ENCODE results near the gene AGFG2.
"Not testable (repeated sequence)": the region's sequence is repeated elsewhere in the genome, so short reads cannot be mapped to it uniquely, and the experiment has no call there.

AGFG2 gene, protein sequence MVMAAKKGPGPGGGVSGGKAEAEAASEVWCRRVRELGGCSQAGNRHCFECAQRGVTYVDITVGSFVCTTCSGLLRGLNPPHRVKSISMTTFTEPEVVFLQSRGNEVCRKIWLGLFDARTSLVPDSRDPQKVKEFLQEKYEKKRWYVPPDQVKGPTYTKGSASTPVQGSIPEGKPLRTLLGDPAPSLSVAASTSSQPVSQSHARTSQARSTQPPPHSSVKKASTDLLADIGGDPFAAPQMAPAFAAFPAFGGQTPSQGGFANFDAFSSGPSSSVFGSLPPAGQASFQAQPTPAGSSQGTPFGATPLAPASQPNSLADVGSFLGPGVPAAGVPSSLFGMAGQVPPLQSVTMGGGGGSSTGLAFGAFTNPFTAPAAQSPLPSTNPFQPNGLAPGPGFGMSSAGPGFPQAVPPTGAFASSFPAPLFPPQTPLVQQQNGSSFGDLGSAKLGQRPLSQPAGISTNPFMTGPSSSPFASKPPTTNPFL

DNA sequence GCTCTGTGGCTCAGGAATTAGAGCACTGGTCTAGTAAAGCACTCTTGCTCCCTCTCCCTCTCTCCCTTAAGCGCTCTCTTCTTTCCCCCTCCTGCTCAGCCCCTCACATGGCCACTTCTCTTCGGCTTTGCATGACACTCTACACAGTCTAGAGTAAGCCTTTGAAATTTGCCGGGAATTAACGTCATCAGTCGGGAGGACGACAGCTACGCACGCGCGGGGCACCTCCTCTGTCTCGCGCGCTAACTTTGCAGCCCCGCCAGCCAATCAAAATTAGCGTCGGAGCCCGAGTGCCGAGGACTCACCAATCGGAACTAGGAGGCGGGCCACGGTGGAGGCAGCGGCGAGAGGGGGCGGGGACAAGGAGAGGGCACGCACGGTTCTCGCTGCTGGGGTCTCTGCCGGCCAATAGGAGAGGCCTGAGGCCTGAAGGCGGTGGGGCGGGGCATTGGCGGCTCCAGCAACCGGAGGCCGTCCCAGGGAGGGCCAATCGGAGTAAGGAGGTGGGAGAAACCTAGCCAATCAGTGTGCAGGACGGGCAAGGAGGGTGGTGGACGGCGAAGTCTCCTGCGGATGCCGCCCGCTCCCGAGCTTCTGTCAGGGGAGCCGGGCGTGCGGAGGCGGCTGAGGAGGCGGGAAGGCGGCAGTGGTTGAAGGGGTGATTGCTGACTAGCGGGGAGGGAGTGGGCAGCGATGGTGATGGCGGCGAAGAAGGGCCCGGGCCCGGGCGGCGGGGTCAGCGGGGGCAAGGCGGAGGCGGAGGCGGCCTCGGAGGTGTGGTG, at the start of gene AGFG2:
Gene AGFG2, plus strand, starts transcription at position 550 of the 782 bp plus-strand sequence. Its CDS starts 144 bp downstream, at position 694.
- peak; percentile 99 for DNase-seq

DNA sequence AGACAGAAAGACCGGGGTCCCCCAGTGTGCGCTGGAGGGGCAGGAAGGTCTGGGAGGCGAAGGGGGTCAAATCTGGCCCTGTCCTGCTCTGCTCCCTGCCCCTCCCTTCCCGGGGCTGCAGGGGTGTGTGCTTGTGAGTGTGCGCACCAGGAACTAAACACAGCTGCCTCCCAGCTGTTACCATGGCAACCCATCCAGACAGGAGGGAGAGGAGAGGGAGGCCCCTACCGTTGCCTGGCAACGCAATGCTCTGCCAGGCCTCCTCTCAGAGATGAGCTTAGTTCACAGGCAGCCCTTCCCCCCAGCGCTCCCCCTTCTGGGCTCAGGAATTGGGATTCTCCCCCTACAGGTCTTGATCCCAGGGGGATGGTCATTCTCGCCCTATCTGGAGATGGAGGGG, 49.2 kb upstream of the AGFG2 start:
- peak; percentile 99 for DNase-seq

DNA sequence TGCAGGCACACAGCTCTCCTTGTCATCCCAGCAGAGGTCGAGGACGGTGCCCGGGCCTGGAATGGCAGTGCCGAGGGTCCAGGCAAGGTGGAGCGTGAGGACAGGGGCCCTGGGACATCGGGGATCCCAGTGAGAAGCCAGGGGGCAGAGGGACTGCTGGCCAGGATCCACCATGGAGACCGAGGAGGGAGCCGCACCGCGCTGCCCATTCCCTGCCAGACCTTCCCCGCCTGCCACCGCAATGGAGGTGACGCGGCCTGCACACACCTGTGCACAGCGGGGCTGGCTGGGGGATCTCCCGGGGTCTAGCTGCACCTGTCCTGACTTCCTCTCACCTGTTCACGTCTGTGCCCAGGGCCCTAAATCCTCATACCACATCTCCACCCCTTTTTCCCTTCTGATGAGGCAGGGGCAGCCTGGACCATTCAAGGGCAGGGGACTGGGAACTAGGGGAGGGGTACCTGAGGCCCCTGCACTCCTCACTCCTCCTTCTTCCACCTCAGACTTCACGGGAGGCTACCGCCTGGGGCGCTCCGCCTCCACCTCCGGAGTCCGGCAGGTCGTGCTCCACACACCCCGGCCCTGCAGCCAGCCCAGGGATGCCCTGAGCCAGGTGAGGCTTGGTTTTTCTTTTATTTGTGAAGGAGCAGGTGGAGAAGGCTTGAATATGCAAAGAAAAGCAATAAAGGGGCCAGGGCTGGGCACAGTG, 48.4 kb upstream of the AGFG2 start:
- no peak for DNase-seq

DNA sequence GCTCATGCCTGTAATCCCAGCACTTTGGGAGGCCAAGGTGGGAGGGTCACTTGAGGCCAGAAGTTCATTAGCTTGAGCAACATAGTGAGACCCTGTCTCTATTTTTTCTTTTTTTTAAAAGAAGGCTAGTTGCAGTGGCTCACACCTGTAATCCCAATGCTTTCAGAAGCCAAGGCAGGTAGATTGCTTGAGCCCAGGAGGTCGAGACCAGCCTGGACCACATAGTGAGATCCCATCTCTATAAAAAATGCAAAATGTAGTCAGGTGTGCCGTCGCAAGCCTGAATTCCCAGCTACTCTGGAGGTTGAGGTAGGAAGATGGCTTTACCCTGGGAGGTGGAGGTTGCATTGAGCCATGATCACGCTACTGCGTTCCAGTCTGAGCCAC, 47.8 kb upstream of the AGFG2 start:
- DNase-seq: no peak

DNA sequence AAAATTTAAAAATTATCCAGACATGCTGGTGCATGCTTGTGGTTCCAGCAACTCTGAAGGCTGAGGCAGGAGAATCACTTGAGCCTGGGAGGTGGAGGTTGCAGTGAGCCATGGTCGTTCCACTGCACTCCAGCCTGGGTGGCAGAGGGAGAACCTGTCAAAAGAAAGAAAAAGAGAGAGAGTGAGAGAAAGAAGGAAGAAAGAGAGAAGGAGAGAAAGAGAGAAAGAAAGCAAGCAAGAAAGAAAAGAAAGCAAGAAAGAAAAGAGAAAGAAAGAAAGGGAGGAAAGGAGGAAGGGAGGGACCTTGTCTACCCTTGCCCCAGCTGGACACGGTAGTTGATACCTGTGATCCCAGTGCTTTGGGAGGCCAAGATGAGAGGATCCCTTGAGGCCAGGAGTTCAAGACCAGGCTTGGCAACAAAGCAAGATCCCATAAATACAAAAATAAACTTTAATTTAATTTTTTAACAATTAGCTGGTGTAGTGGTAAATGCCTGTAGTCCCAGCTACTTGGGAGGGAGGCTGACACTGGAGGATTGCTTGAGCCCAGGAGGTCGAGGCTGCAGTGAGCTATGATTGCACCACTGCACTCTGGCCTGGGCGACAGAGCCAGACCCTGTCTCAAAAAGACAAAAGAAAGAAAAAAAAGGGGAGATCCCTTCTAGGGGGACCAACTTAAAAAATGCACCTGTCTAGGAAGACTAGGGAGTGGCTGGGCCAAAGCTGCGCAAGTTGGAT, 46.1 kb upstream of the AGFG2 start:
- DNase-seq: no peak

DNA sequence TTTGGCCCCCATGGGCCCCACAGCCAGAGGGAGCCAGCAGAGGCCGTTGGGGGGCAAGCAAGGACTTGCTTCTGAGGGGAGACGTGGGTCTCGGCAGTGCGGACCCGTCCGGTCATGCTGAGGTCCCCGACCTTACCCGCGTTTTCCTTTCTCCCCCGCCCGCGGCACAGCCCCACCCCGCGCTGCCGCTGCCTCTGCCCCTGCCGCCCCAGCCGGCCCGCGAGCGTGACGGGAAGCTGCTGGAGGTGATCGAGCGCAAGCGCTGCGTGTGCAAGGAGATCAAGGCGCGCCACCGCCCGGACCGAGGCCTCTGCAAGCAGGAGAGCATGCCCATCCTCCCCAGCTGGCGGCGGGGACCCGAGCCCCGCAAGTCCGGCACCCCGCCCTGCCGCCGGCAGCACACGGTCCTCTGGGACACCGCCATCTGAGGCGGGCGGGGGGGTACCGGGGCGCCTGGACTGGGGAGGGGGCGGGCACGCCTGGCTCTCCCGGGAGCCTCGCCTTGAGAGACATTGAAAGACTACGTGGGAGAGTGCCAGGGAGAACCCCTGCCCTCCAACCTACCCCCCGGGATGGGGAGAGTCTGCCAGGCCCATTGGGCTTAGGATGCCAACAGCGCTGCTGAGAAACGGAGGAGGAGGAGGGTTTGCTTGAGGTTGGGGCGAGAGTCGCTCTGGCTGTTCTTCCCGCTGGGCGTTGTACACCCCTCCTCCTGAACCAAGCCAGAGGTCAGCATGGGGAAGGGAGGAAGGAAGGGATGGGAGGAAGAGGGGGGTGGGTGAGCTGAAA, 45.3 kb upstream of the AGFG2 start:
- DNase-seq: peak; percentile 49

DNA sequence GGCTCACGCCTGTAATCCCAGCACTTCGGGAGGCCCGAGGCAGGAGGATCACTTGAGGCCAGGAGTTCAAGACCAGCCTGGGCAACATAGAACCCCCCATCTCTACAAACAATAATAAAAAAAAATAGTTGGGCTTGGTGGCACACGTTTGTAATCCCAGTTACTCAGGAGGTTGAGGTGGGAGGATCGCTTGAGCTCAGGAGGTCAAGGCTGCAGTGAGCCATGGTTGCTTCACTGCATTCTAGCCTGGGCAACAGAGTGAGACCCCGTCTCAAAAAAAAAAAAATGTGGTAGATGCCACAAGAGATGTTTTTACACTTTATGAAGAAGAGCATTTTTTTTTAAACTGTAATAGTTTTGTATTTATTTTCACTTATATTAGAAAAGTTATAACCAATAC, 42.5 kb upstream of the AGFG2 start:
- no peak for DNase-seq

DNA sequence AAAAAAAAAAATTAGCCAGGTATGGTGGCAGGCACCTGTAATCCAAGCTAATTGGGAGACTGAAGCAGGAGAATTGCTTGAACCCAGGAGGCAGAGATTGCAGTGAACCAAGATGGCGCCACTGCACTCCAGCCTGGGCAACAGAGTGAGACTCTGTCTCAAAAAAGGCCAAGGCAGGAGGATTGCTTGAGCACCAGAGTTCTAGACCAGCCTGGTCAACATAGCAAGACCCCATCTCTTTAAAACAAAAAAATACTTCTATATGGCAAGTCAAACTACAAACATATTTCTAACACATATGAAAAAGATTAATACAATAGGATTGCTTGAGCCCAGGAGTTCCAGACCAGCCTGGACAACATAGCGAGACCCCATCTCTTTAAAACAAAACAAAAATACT, 38.3 kb upstream of the AGFG2 start:
- DNase-seq: not testable (repeated sequence)

DNA sequence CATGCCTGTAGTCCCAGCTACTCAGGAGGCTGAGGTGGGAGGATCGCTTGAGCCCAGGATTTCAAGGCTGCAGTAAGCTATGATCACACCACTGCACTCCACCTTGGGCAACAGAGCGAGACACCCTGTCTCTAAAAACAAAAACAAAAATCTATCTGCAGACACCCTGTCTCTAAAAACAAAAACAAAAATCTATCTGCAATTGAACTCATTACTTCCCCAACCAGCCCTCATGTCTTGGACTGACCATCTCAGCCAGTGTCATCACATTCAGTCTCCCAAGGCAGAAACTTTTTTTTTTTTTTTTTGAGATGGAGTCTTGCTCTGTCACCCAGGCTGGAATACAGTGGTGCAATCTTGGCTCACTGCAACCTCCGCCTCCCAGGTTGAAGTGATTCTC, 35.0 kb upstream of the AGFG2 start:
- not testable (repeated sequence) for DNase-seq

DNA sequence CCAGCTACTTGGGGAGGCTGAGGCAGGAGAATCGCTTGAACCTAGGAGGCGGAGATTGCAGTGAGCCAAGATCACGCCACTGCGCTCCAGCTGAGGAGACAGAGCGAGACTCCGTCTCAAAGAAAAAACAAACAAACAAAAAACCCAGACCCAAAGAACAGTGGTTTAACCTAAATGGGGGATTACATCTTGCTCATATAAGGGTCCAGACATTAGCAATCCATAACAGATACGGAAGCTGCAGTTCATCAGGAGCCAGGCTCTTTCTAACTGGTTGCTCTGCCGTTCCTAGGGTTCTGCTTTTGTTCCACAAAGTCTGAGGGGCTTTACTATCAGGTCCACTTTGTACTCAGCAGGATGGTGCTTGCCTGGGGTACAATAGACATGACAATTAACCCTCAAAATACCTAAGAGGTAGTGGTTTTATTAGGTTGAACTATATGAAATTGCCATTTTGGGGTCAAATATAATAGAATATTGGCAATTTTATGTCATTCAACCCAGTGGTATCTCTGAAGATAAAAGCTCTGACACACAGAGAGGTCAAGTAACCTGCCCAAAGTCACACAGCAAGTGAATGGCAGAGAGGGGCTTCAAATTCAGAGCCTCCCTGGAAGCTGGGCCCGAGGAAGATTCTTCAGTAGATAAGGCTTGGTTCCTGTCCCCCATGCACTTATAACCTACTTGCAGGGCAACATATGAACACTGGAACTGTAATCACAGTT, 34.0 kb upstream of the AGFG2 start:
- no peak for DNase-seq

DNA sequence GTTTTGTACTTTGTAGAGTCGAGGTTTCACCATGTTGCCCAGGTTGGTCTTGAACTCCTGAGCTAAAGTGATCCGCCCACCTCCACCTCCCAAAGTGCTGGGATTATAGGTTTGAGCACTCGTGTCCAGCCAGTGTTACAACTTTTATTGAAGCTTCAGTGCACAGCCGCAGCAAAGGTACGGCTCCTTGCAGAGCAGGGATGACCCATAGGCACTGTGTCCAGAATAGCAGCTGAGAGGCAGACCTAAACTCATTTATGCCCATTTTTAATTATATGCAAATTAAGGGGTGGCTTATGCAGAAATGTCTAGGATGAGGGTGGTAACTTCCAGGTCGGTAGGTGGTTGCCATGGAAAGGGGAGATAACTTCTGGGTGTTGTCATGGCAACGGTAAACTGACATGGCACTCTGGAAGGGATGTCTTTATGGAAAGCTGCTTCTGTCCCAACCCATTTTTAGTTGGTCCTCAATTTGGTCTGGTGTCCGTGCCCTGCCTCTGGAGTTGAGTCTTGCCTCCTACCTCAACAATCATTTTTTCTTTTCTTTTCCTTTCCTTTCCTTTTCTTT, 32.6 kb upstream of the AGFG2 start:
- DNase-seq: no peak

DNA sequence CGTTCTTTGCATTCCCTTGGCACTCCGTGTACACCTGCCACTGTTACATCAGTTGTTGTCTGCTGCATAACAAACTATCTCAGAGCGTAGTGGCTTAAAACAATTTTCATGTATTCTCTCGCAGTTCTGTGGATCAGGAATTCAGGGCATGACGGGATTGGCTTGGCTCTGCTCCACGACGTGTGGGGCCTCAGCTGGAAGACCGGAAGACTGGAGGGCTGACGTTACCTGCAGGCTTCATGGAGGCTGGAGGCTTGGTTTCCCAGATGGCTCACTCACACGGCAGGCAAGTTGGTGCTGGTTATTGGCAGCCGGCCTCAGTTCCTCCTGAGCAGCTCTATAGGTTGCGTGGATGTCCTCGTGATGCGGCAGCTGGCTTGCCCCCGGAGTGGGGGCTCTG, 29.8 kb upstream of the AGFG2 start:
- peak; percentile 97 for DNase-seq

DNA sequence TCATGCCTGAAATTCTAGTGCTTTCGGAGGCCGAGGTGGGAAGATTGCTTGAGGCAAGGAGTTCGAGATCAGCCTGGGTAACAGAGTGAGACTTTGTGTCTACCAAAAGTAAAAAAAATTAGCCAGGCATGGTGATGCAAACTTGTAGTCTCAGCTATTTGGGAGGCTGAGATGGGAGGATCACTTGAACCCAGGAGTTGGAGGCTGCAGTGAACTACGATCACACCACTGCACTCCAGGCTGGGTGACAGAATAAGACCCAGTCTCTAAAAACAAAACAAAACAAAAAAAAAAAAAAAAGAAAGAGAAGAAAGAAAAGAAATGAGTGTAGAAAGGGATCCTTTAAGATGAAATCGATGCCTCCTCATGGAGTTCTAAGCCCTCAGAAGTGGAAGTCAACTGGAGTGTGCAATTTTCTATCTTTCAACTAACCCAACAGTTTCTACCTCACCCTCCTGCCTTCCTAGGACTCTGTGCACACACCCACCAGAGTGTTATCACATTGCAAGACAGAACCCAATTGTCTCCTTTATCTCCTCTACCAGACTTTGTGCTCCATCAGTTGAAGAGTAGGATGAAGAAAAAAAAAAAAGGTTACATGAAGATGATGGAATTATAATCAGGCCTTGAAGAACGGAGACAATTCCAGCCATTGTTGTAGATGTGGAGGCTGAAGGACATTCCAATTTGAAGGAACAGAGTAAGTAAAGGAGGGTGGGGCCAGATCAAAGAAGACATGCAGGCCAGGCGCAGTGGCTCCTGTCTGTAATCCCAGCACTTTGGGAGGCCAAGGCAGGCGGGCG, 28.4 kb upstream of the AGFG2 start:
- no peak for DNase-seq

DNA sequence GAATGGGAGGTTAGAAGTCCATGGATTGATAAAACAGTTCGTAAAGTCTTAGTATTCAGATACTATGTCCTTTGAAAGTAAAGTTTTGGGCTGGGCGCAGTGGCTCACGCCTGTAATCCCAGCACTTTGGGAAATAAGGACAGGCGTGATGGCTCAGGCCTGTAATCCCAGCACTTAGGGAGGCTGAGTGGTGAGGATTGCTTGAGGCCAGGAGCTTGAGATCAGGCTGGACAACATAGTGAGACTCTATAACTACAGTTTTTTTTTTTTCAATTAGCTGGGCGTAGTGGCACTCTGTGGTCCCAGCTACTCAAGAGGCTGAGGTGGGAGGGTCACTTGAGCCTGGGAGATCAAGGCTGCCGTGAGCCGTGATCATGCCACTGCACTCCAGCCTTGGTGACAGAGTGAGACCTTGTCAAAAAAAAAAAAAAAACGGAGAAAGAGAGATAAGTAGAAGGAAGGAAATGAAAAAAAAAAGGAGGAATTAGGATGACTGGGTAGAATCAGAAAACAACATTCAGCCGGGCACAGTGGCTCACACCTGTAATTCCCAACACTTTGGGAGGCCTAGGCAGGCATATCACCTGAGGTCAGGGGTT, 25.7 kb upstream of the AGFG2 start:
- no peak for DNase-seq

DNA sequence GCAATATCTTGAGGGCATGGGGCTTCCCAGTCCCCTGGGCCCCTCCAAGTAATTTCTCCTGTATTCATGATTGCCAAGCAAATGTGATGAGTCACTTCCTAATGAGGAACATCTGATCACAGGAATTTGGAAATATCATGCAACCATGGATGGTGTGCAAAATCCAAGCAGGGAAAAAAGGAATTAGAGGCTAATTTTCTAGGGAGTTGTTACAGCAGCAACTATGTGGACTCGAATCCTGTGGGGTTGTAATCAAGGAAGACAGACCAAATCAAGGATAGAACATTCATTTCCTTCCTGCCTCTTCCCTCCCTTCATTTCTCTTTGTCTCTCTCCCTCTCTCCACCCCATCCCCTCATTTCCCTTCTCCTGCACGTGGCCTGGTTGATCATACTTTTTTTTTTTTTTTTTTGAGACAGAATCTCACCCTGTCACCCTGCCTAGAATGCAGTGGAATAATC, 23.9 kb upstream of the AGFG2 start:
- DNase-seq: no peak

DNA sequence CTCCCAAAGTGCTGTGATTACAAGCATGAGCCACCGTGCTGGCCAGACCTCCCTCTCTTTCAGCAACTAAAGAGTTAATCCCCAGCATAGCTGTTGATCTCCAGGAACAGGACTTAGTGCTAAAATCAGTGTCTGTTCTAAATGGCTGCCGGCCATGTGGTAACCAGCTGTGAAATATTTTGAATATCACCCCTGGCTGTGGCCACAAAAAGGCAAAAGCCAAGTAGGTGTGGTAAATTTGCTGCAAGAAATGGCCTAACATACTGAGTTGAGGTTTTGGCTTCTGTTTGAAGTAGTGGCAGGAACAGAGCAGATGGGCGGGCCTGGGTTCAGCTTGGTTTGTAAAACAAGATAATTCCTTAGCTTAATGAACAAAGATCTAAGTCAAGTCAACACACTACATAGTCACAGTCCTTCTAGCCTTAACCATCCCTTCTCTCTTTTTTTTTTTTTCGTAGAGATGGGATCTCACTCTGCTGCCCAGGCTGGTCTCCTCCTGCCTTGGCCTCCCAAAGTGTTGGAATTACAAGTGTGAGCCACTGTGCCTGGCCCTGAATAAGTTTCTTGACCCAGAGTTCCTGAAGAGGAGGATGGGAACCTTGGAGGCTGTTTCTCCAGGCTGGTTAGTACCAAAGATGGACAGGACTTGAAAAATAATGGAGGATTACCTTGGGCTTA, 22.7 kb upstream of the AGFG2 start:
- no peak for DNase-seq

DNA sequence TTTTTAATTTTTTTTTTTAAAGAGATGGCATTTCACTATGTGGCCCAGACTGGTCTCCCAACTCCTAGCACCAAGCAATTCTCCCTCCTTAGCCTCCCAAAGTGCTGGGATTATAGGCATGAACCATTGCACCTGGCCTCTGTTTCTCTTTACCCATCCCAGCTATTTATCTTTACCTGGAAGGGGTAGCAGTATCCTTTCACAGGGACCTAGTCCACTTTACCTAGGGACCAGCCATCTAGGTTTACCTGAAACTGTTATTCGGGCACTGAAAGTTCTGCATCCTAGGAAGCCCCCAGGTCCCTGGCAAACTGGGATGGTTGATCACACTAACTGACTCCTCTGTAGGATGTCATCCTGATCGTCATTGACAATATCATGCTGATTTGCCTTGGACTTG, 21.7 kb upstream of the AGFG2 start:
- DNase-seq: no peak

DNA sequence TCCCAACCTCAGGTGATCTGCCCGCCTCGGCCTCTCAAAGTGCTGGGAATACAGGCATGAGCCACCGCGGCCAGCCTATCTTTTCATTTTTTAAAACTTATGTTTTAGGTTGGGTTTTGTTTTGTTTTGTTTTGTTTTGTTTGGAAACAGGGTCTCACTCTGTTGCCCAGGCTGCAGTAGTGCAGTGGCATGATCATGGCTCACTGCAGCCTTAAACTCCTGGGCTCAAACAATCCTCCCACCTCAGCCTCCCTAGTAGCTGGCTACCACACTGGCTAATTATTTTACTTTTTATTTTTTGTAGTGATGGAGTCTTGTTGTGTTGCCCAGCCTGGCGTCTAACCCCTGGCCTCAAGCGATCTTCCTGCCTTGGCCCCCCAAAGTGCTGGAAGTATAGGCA, 19.4 kb upstream of the AGFG2 start:
- DNase-seq: no peak

DNA sequence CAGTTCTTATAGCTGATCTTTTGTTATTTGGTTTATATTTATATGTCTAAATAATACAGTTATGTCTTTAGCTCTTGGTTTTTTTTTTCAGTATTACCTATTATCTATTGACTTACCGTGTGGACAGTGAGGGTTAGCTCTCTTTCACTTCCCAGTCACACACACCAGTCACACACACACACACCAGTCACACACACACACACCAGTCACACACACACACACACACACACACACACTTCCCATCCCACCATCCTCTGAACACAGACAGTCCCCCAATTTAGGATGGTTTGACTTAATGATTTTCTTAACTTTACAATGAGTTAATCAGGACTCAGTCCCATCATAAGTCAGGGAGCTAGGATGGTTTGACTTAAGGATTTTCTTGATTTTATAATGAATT, 18.9 kb upstream of the AGFG2 start:
- DNase-seq: no peak
